OCI-LY3 (cell line): ENCODE data around the gene IFNA5.

Source experiments
- H2AFZ ChIP-seq: fragments of 200-600, 300-600 bp; shearing (Covaris generic); 2 replicates; pipeline ENCODE4 v1.6.0; 2014; ENCODE audit warnings: antibody characterized with exemption, low read depth, low read length
- H3K27ac ChIP-seq: fragments of 200-600, 300-600 bp; sonication (generic); 2 replicates; pipeline ENCODE4 v1.5.1; 2014; ENCODE audit warnings: mild to moderate bottlenecking, low read length, moderate library complexity, mixed read lengths
- H3K27me3 ChIP-seq: fragments of 200-600, 300-600 bp; sonication (generic); 2 replicates; pipeline ENCODE4 v1.6.1; 2014; ENCODE audit warnings: low read depth, low read length, mixed read lengths
- H3K36me3 ChIP-seq: fragments of 200-600, 300-600 bp; sonication (generic); replicated peaks from 2 replicates; pipeline ENCODE3; 2014; ENCODE audit warnings: low read depth, low read length, mixed read lengths
- H3K4me1 ChIP-seq: fragments of 300-600, 200-600 bp; sonication (generic); 2 replicates; pipeline ENCODE4 v1.6.1; 2014; ENCODE audit warnings: low read length, mixed read lengths
- H3K4me2 ChIP-seq: fragments of 200-600, 300-600 bp; sonication (generic); 2 replicates; pipeline ENCODE4 v1.6.1; 2014; ENCODE audit warnings: low read length, mixed read lengths
- H3K4me3 ChIP-seq: fragments of 300-600, 200-600 bp; sonication (generic); 2 replicates; pipeline ENCODE4 v1.5.1; 2014; ENCODE audit warnings: antibody characterized with exemption, mild to moderate bottlenecking, low read length, moderate library complexity
- H3K79me2 ChIP-seq: fragments of 300-600, 200-600 bp; shearing (Covaris generic); 2 replicates; pipeline ENCODE4 v1.6.1; 2014; ENCODE audit warnings: mild to moderate bottlenecking, low read length, mixed read lengths
- H3K9ac ChIP-seq: fragments of 300-600, 200-600 bp; shearing (Covaris generic); 2 replicates; pipeline ENCODE4 v1.6.0; 2014; ENCODE audit warnings: mild to moderate bottlenecking, low read length, moderate library complexity
- H3K9me3 ChIP-seq: fragments of 200-600, 300-600 bp; shearing (Covaris generic); 2 replicates; pipeline ENCODE4 v1.6.1; 2014; ENCODE audit warnings: low read length, mixed read lengths; ENCODE audit not compliant: insufficient read depth
- H4K20me1 ChIP-seq: fragments of 200-600, 300-600 bp; sonication (generic); 2 replicates; pipeline ENCODE4 v1.6.1; 2016; ENCODE audit warnings: low read length, mixed read lengths; ENCODE audit not compliant: insufficient read depth
- CTCF ChIP-seq: fragments of 200-600, 300-600 bp; sonication (generic); IDR thresholded peaks from 2 replicates; pipeline ENCODE4 v1.5.1; 2014; ENCODE audit warnings: antibody characterized with exemption, low read length, low read depth
- EZH2phosphoT487 ChIP-seq: fragments of 200-600 bp; shearing (Covaris generic); IDR thresholded peaks from 2 replicates; pipeline ENCODE4 v1.6.1; 2018; ENCODE audit warnings: antibody characterized with exemption, mixed run types, low read depth

Gene IFNA5

GRCh38 chr9:21305213-21305612, at the start of gene IFNA5:
IFNA5 (minus strand) TSS chr9:21305313; CDS start chr9:21305256, 57 bp downstream.
- no peaks in the 10 kb centered on the region for H3K36me3 ChIP-seq
- H3K9ac ChIP-seq, result no peak within 1 kb of the TSS
- no peak within 1 kb of the TSS for H2AFZ ChIP-seq
- H3K9me3 ChIP-seq, result no peaks in the 10 kb centered on the region
- no peak within 1 kb of the TSS for H3K4me3 ChIP-seq
- no peaks in the 10 kb centered on the region for H4K20me1 ChIP-seq
- no peak within 1 kb of the TSS for H3K27ac ChIP-seq
- peaks cover 83% of the 10 kb centered on the region for H3K27me3 ChIP-seq
- no peaks in the 10 kb centered on the region for H3K79me2 ChIP-seq
- TF ChIP-seq EZH2phosphoT487 (no peak), CTCF (no peak)
- H3K4me1 ChIP-seq, result no peaks in the 10 kb centered on the region
- H3K4me2 ChIP-seq, result no peak within 1 kb of the TSS

GRCh38 chr9:21350787-21351186, 45.7 kb upstream of the IFNA5 start, which contains the start of gene IFNA6:
IFNA6 (minus strand) TSS chr9:21350887; CDS start chr9:21350887, 0 bp downstream.
- Histone ChIP-seq H3K27ac (no peak within 1 kb of the TSS), H3K4me2 (no peak within 1 kb of the TSS), H3K4me3 (no peak within 1 kb of the TSS), H3K79me2 (no peaks in the 10 kb centered on the region), H3K36me3 (no peaks in the 10 kb centered on the region), H3K27me3 (peaks cover 79% of the 10 kb centered on the region), H4K20me1 (no peaks in the 10 kb centered on the region), H2AFZ (no peak within 1 kb of the TSS), H3K9me3 (0 out of 2 replicates have a peak, but pooled peaks cover under 1% of the 10 kb centered on the region), H3K9ac (no peak within 1 kb of the TSS), H3K4me1 (no peaks in the 10 kb centered on the region)
- TF ChIP-seq CTCF (no peak), EZH2phosphoT487 (no peak)

GRCh38 chr9:21348430-21348970, 43.4 kb upstream of the IFNA5 start:
- TF ChIP-seq EZH2phosphoT487 (no peak), CTCF (no peak)
- Histone ChIP-seq H3K4me3 (no peak overlapping the region), H2AFZ (no peak overlapping the region), H3K27ac (no peak overlapping the region), H3K9me3 (0 out of 2 replicates have a peak, but pooled peaks cover 5% of the 10 kb centered on the region), H3K9ac (no peak overlapping the region), H3K4me1 (peaks cover 7% of the 10 kb centered on the region), H3K27me3 (peaks cover 81% of the 10 kb centered on the region), H3K79me2 (no peaks in the 10 kb centered on the region), H3K36me3 (no peaks in the 10 kb centered on the region), H4K20me1 (no peaks in the 10 kb centered on the region), H3K4me2 (no peak overlapping the region)

GRCh38 chr9:21340735-21341134, 35.6 kb upstream of the IFNA5 start:
- H2AFZ ChIP-seq, result no peak overlapping the region
- H3K4me2 ChIP-seq, result no peak overlapping the region
- no peaks in the 10 kb centered on the region for H4K20me1 ChIP-seq
- no peaks in the 10 kb centered on the region for H3K36me3 ChIP-seq
- H3K9ac ChIP-seq, result no peak overlapping the region
- no peak overlapping the region for H3K27ac ChIP-seq
- peaks cover 11% of the 10 kb centered on the region for H3K4me1 ChIP-seq
- TF ChIP-seq CTCF, result no peak
- TF ChIP-seq EZH2phosphoT487, result no peak
- no peaks in the 10 kb centered on the region for H3K79me2 ChIP-seq
- no peak overlapping the region for H3K4me3 ChIP-seq
- H3K27me3 ChIP-seq, result peaks cover 82% of the 10 kb centered on the region
- 0 out of 2 replicates have a peak, but pooled peaks cover 5% of the 10 kb centered on the region for H3K9me3 ChIP-seq
